HUES6 (cell line): ENCODE results near the gene BRD1.
A peak's percentile ranks its signal among the peaks of the same experiment; 100 is the strongest.
"Not testable (repeated sequence)": the region's sequence is repeated elsewhere in the genome, so short reads cannot be mapped to it uniquely, and the experiment has no call there.

ENCODE experiments used
- H3K27ac ChIP-seq: 2 replicates; pipeline ENCODE4 v1.7.0; 2013; ENCODE audit warnings: low read depth, mild to moderate bottlenecking, low read length, inconsistent platforms
- H3K27me3 ChIP-seq: 2 replicates; pipeline ENCODE4 v1.6.1; 2013; ENCODE audit warnings: low read length; ENCODE audit not compliant: control insufficient read depth, insufficient read depth
- H3K36me3 ChIP-seq: 2 replicates; pipeline ENCODE4 v1.6.1; 2013; ENCODE audit warnings: low read length; ENCODE audit not compliant: control insufficient read depth, insufficient read depth
- H3K4me1 ChIP-seq: 2 replicates; pipeline ENCODE4 v1.6.1; 2013; ENCODE audit warnings: low read length; ENCODE audit not compliant: control insufficient read depth, insufficient read depth
- H3K4me3 ChIP-seq: 2 replicates; pipeline ENCODE4 v1.5.1; 2013; ENCODE audit warnings: low read depth, low read length
- H3K9ac ChIP-seq: one replicate; pipeline ENCODE4 v1.6.1; 2013; ENCODE audit warnings: mild to moderate bottlenecking, low read length
- H3K9me3 ChIP-seq: 2 replicates; pipeline ENCODE4 v1.6.1; 2013; ENCODE audit warnings: low read depth, low read length; ENCODE audit not compliant: control insufficient read depth, insufficient read depth

The BRD1 gene

DNA sequence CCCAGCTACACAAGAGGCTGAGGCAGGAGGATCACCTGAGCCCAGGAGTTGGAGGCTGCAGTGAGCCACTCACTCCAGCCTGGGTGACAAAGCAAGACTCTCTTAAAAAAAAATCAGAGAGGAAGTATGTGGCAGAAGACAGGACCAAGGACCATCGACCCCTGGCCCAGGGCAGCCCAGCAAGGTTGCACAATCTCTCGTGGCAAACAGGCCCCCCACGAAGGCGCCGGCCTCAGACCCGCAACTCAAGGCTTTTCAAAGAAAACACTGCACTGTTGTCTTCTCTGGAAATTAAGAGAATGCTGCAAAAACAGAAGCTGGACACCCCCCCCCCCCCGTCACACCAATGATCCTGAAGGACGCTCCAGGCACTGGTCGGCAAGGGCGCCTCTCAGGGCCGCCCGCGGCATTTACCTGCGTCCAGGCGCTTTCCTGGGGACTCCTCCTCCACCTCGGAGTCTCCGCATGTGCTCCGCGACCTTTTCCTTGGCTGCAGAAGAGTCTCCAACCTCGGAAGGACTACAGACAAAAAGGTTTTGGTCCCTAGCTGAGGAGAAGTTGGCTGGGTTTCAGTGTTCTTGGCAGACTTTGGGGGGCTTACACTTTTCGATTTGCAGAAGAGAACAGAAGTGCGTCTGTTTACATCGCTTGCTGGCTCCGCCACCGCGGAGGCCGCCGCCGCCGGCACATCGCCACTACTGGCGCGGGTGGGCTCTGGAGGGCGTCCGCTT, 40.5 kb downstream of the BRD1 start:
- no peak overlapping the region for H3K4me3 ChIP-seq
- no peaks in the 10 kb centered on the region for H3K27me3 ChIP-seq
- peaks cover 16% of the 10 kb centered on the region; the same call in 1 of the 2 replicates for H3K4me1 ChIP-seq
- H3K27ac ChIP-seq: no peak overlapping the region
- no peaks in the 10 kb centered on the region for H3K9me3 ChIP-seq
- peaks cover 86% of the 10 kb centered on the region for H3K36me3 ChIP-seq
- H3K9ac ChIP-seq: no peak overlapping the region

DNA sequence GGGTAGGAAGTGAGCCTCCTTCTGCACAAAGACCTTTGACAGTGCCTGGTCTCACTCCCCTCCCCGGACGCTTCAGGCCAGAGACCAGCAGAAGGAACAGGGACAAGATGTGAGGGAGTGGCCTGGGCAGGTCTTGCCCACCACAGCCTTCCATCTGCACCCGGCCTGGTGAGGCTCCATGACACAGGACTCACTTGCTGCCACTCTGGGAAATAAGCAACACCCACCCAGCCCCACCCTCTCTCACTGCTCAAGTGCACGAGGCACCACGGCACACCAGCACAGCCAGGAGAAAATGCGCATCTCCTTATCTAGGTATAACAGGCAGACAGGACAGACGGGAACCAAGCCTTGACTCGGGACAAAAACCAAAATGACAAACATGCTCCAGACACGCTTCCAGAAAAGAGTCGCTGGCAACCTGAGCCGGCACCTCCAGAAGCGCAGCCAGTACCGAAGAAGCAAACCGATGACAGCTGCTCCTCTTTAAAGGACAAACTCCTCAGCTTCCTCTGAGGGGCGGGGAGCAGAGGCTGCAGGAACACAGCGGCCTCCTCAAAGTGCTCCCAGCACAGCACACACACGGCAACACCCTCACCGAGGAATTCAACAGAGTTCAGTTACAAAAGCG, 41.7 kb downstream of the BRD1 start:
- Histone ChIP-seq H3K4me3 (no peak overlapping the region), H3K36me3 (peaks cover 81% of the 10 kb centered on the region), H3K9me3 (no peaks in the 10 kb centered on the region), H3K27me3 (no peaks in the 10 kb centered on the region), H3K9ac (peak overlapping the region; percentile 13), H3K4me1 (peaks cover 16% of the 10 kb centered on the region; the same call in 1 of the 2 replicates), H3K27ac (no peak overlapping the region)

DNA sequence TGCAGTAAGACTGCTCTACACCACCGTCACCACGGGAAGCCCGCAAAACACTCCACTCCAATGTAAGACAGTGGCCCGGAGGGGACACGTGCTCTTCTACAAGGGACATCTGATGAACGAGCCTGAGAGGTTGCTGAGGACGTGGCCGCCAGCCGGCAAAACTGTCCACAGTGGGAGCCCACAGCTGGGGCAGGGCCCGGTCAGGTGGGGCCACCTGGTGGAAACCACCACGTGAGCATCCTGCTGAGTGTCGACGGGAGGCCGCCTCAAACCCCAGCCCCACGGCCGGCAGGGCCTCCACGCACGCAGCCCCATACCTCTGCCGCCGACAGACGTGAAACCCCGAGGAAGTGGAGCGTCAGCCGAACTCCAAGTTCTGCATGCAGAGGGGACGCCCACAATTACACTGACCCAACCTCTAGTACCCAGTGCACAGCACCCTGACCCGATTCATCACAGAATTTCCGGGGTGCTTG, 42.6 kb downstream of the BRD1 start:
- Histone ChIP-seq H3K4me3 (no peak overlapping the region), H3K27me3 (no peaks in the 10 kb centered on the region), H3K4me1 (peaks cover 16% of the 10 kb centered on the region; the same call in 1 of the 2 replicates), H3K27ac (0 out of 2 replicates have a peak overlapping the region, but pooled peaks have one; percentile 61), H3K9me3 (no peaks in the 10 kb centered on the region), H3K36me3 (peaks cover 77% of the 10 kb centered on the region), H3K9ac (no peak overlapping the region)

DNA sequence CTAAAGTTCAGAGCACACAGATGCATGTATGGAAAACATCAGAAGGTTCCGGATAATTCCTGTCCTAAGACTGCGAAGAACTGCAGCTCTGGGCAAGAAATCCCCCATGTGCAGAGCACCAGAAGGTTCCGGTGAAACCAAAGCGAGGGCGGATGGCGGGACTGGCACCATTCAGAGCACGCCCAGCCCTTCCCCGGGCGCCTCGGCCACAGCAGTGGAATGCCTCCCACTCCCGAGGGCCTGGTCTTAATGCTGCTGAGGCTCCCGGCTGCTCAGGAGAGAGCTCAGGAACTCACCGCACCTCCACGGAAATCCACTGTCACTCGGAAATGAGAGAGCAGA, 43.1 kb downstream of the BRD1 start:
- no peaks in the 10 kb centered on the region for H3K27me3 ChIP-seq
- 0 out of 2 replicates have a peak overlapping the region, but pooled peaks have one; percentile 61 for H3K27ac ChIP-seq
- peaks cover 74% of the 10 kb centered on the region for H3K36me3 ChIP-seq
- H3K4me1 ChIP-seq: peaks cover 12% of the 10 kb centered on the region; the same call in 1 of the 2 replicates
- H3K9ac ChIP-seq: no peak overlapping the region
- no peaks in the 10 kb centered on the region for H3K9me3 ChIP-seq
- no peak overlapping the region for H3K4me3 ChIP-seq

DNA sequence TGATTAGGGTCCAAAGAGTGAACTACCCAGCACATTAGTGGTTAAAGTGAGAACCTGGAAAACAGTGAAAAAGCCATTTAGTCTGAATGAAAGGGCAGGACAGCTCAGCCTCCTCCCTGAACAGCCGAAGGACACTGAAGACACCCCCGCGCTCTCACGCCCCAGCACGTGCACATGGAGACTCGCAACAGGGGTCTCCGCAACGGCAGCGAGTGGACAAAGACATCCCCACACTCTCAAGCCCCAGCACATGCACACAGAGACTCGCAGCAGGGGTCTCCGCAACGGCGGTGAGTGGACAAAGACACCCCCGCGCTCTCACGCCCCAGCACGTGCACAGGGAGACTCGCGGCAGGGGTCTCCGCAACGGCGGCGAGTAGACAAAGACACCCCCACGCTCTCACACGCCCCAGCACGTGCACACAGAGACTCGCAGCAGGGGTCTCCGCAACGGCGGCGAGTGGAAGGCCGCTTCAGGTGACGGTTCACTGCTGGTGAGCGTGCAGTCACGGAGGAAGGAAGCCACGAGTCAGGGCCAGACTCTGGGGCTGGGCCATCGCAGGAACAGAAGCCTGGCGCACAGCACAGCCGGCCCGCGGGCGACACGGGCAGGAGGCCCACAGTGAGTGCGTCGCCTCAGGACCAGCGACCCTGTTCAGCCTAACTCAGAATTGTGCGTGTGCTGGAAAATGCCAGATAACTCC, 43.6 kb downstream of the BRD1 start:
- Histone ChIP-seq H3K27me3 (no peaks in the 10 kb centered on the region), H3K4me3 (no peak overlapping the region), H3K4me1 (peaks cover 7% of the 10 kb centered on the region; the same call in 1 of the 2 replicates), H3K9me3 (no peaks in the 10 kb centered on the region), H3K27ac (0 out of 2 replicates have a peak overlapping the region, but pooled peaks have one; percentile 61), H3K36me3 (peaks cover 74% of the 10 kb centered on the region), H3K9ac (no peak overlapping the region)

DNA sequence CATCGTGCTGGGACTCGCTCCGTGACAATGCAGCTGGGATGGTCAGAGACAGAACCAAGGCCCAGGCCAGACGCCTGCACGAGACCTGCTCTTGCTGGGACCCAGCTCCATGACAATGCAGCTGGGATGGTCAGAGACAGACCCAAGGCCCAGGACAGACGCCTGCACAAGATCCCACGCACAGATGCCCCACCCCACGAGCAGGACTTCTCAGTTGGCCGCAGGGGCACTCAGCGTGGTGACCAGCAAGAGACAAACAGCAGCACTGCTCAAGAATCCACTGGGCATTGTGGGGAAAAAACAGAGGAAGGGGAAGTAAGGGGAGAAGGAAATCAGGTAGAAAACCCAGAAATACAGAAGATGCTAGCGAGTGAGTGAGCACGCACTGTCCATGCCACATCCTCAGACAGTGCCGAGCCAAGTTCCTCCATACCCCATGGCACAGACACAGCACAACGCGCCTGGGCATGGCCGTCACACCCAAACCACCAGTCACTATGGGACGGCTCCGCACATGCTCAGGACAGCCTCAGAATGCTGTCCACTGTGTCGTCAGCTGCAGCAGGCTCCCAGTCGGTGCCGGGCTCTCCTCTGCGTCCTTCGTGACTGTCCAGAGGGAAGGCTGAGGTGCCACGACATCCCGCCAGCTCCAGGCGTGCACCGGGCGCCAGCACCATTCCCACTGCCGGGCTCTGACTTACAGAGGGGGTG, 44.5 kb downstream of the BRD1 start:
- Histone ChIP-seq H3K4me1 (peaks cover 6% of the 10 kb centered on the region; the same call in 1 of the 2 replicates), H3K9ac (no peak overlapping the region), H3K4me3 (no peak overlapping the region), H3K27me3 (no peaks in the 10 kb centered on the region), H3K36me3 (peaks cover 72% of the 10 kb centered on the region), H3K9me3 (no peaks in the 10 kb centered on the region), H3K27ac (no peak overlapping the region)

DNA sequence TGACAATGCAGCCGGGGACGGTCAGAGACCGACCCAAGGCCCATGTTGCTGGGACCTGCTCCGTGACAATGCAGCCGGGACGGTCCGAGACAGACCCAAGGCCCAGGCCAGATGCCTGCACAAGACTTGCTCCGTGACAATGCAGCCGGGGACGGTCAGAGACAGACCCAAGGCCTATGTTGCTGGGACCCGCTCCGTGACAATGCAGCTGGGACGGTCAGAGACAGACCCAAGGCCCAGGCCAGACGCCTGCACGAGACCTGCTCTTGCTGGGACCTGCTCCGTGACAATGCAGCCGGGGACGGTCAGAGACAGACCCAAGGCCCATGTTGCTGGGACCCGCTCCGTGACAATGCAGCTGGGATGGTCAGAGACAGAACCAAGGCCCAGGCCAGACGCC, 45.8 kb downstream of the BRD1 start:
- not testable (repeated sequence) for H3K27me3 ChIP-seq, H3K9me3 ChIP-seq, H3K9ac ChIP-seq, H3K4me3 ChIP-seq, H3K4me1 ChIP-seq
- Histone ChIP-seq H3K36me3 (peaks cover 73% of the 10 kb centered on the region), H3K27ac (peak overlapping the region; percentile 56; the same call in 1 of the 2 replicates)

DNA sequence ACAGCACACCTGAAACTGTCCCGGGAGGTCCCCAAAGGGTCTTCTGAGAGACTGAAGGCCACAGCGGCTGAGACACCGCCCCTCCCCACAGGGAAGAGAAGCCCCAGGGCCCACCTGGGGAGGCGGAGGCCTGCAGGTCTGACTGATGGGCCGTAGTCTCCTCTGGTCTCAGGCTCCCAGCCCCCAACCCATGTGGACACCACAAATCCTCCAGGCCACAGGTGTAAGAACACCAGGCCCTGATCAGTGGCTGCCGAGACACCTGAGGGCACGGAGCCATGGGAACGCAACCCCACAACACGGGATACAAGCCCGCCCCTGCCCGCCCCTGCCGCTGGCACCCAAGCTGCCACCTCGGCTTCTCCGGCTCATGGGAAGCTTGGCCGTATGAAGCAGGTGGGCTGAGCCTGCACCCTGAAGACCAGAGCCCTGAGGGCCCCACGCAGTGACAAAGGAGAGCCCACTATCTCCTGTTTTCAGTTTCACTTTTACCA, 46.3 kb downstream of the BRD1 start:
- peaks cover 73% of the 10 kb centered on the region for H3K36me3 ChIP-seq
- H3K4me1 ChIP-seq: peaks cover 4% of the 10 kb centered on the region; the same call in 1 of the 2 replicates
- H3K4me3 ChIP-seq: no peak overlapping the region
- H3K9me3 ChIP-seq: no peaks in the 10 kb centered on the region
- no peak overlapping the region for H3K9ac ChIP-seq
- no peaks in the 10 kb centered on the region for H3K27me3 ChIP-seq
- peak overlapping the region; percentile 56 for H3K27ac ChIP-seq

DNA sequence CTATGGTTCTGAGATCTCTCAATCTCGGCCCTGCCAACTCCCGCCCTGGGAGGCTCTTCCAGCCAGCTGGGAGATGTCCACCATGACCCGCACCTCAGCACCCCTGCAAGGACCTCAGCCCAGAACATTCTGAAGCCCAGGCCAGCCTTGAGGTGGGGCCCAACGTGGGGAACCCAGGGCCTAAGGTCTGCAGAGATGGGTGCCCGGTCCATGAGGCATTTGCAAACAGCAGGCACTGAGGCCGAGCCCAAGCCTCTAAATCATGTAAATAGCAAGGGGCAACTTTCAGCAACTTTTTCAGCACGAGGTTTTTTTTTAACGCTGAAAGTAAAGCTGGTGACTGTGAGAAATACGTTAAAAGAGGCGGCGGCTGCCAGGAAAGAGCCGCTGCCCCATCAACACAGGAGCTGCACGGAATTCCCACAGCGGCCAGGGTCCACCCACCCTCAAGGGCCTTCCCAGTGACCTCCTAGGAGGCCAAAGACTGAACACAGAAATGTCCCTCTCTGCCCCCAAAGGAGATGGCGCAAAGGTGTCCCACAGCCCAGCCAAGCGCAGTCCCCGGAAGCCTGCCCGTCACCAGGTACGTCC, 46.9 kb downstream of the BRD1 start:
- no peak overlapping the region for H3K9ac ChIP-seq

More for the DNA sequence above, 46.9 kb downstream of the BRD1 start:
- Histone ChIP-seq H3K36me3 (peaks cover 73% of the 10 kb centered on the region), H3K27me3 (no peaks in the 10 kb centered on the region), H3K9me3 (no peaks in the 10 kb centered on the region), H3K4me1 (no peaks in the 10 kb centered on the region; the same call in 1 of the 2 replicates), H3K27ac (0 out of 2 replicates have a peak overlapping the region, but pooled peaks have one; percentile 9), H3K4me3 (no peak overlapping the region)
